Mesodermal cell (in vitro differentiated cells): ENCODE results near the gene ZDHHC1.
"Not testable (repeated sequence)": the region's sequence is repeated elsewhere in the genome, so short reads cannot be mapped to it uniquely, and the experiment has no call there.

ENCODE experiments used
- H3K27ac ChIP-seq: 2 replicates; pipeline ENCODE4 v1.7.0; 2013; ENCODE audit warnings: mild to moderate bottlenecking, low read depth, low read length, moderate library complexity; ENCODE audit not compliant: severe bottlenecking
- H3K36me3 ChIP-seq: 2 replicates; pipeline ENCODE4 v1.7.1; 2013; ENCODE audit warnings: mild to moderate bottlenecking, low read length, moderate library complexity; ENCODE audit not compliant: control insufficient read depth, insufficient read depth
- H3K4me1 ChIP-seq: one replicate; pipeline ENCODE4 v1.7.1; 2013; ENCODE audit warnings: mild to moderate bottlenecking, low read length; ENCODE audit not compliant: insufficient read depth, control insufficient read depth, poor library complexity, severe bottlenecking
- H3K4me3 ChIP-seq: 2 replicates; pipeline ENCODE4 v1.7.0; 2013; ENCODE audit warnings: low read length, control low read depth, mild to moderate bottlenecking; ENCODE audit not compliant: insufficient read depth, poor library complexity, severe bottlenecking; ENCODE audit errors: extremely low read depth
- H3K9me3 ChIP-seq: 2 replicates; pipeline ENCODE4 v1.7.1; 2013; ENCODE audit warnings: mild to moderate bottlenecking, low read length, moderate library complexity; ENCODE audit not compliant: control insufficient read depth
- WGBS, 2 experiments: methylation state at CpG; one replicate each; pipeline ENCODE4 v1.1.5; 2013; ENCODE audit warnings: missing lambda C conversion rate in 2 of 2; ENCODE audit not compliant: insufficient coverage in 2 of 2; 5-methylcytosine and 5-hydroxymethylcytosine counted together

Gene ZDHHC1

GRCh38 chr16:67421030-67421429, 4.8 kb upstream of the ZDHHC1 start:
- Histone ChIP-seq H3K4me1 (peaks cover 8% of the 10 kb centered on the region), H3K27ac (no peak overlapping the region), H3K4me3 (no peak overlapping the region), H3K9me3 (no peaks in the 10 kb centered on the region), H3K36me3 (no peaks in the 10 kb centered on the region)
- 53 to 81% methylated on average over 4 of the region's 4 CpGs for WGBS, 2 experiments

GRCh38 chr16:67419931-67420330, 3.7 kb upstream of the ZDHHC1 start:
- Histone ChIP-seq H3K36me3 (no peaks in the 10 kb centered on the region), H3K4me3 (no peak overlapping the region), H3K27ac (no peak overlapping the region), H3K9me3 (no peaks in the 10 kb centered on the region), H3K4me1 (peaks cover 5% of the 10 kb centered on the region)
- 77 to 100% methylated on average over 1 of the region's 3 CpGs for WGBS, 2 experiments

GRCh38 chr16:67419502-67419901, 3.2 kb upstream of the ZDHHC1 start:
- Histone ChIP-seq H3K27ac (no peak overlapping the region), H3K9me3 (no peaks in the 10 kb centered on the region), H3K4me1 (peaks cover 5% of the 10 kb centered on the region), H3K4me3 (no peak overlapping the region), H3K36me3 (no peaks in the 10 kb centered on the region)
- 89 to 94% methylated on average over 2 of the region's 3 CpGs for WGBS, 2 experiments

- H3K36me3 ChIP-seq = no peaks in the 10 kb centered on the region
- no peaks in the 10 kb centered on the region for H3K9me3 ChIP-seq
- H3K27ac ChIP-seq = no peak overlapping the region
- no peaks in the 10 kb centered on the region for H3K4me1 ChIP-seq
- H3K4me3 ChIP-seq = no peak overlapping the region
- 83 to 93% methylated on average over 1 to 2 of the region's 2 CpGs for WGBS, 2 experiments
Observed at GRCh38 chr16:67417333-67418061, 1.2 kb upstream of the ZDHHC1 start.

GRCh38 chr16:67415421-67415820, 856 bp downstream of the ZDHHC1 start:
- 96 to 97% methylated on average over 19 of the region's 19 CpGs for WGBS, 2 experiments
- not testable (repeated sequence) for H3K9me3 ChIP-seq, H3K4me1 ChIP-seq, H3K27ac ChIP-seq, H3K36me3 ChIP-seq
- peak overlapping the region; percentile 66 for H3K4me3 ChIP-seq

- H3K4me1 ChIP-seq = peaks cover 4% of the 10 kb centered on the region
- H3K36me3 ChIP-seq = no peaks in the 10 kb centered on the region
- no peaks in the 10 kb centered on the region for H3K9me3 ChIP-seq
- 57 to 59% methylated on average over 6 of the region's 6 CpGs for WGBS, 2 experiments
- no peak overlapping the region for H3K4me3 ChIP-seq
- H3K27ac ChIP-seq = no peak overlapping the region
Observed at GRCh38 chr16:67413978-67414911, 2.0 kb downstream of the ZDHHC1 start.

GRCh38 chr16:67412294-67412693, 4.0 kb downstream of the ZDHHC1 start:
- WGBS, 2 experiments = 57 to 75% methylated on average over 1 to 2 of the region's 2 CpGs
- H3K4me3 ChIP-seq = no peak overlapping the region
- no peaks in the 10 kb centered on the region for H3K9me3 ChIP-seq
- H3K36me3 ChIP-seq = no peaks in the 10 kb centered on the region
- peaks cover 4% of the 10 kb centered on the region for H3K4me1 ChIP-seq
- no peak overlapping the region for H3K27ac ChIP-seq

- no peak overlapping the region for H3K27ac ChIP-seq
- H3K4me1 ChIP-seq = peaks cover 13% of the 10 kb centered on the region
- 86 to 89% methylated on average over 3 of the region's 3 CpGs for WGBS, 2 experiments
- no peaks in the 10 kb centered on the region for H3K36me3 ChIP-seq
- H3K4me3 ChIP-seq = no peak overlapping the region
- no peaks in the 10 kb centered on the region for H3K9me3 ChIP-seq
Observed at GRCh38 chr16:67411339-67411738, 4.9 kb downstream of the ZDHHC1 start.

- peaks cover 19% of the 10 kb centered on the region for H3K4me1 ChIP-seq
- H3K27ac ChIP-seq = no peak overlapping the region
- no peaks in the 10 kb centered on the region for H3K9me3 ChIP-seq
- H3K4me3 ChIP-seq = no peak overlapping the region
- WGBS, 2 experiments = 93 to 100% methylated on average over 6 to 8 of the region's 9 CpGs
- no peaks in the 10 kb centered on the region for H3K36me3 ChIP-seq
Observed at GRCh38 chr16:67409631-67410030, 6.6 kb downstream of the ZDHHC1 start.

GRCh38 chr16:67407788-67408452, 8.4 kb downstream of the ZDHHC1 start:
- Histone ChIP-seq H3K9me3 (no peaks in the 10 kb centered on the region), H3K27ac (no peak overlapping the region), H3K36me3 (no peaks in the 10 kb centered on the region), H3K4me1 (peaks cover 19% of the 10 kb centered on the region), H3K4me3 (no peak overlapping the region)
- WGBS, 2 experiments = 86 to 95% methylated on average over 5 of the region's 6 CpGs
